ENCODE measurements around the gene DRD2. TPM values are rescaled to one million over a fixed set of nuclear protein-coding genes. Genes with fewer than 3 reads are reported as not detected.

Gene DRD2
- total and polyA plus RNA-seq, 3 donors from 2014 or later = 0.74 to 2.6 (median 2.5) TPM

DNA sequence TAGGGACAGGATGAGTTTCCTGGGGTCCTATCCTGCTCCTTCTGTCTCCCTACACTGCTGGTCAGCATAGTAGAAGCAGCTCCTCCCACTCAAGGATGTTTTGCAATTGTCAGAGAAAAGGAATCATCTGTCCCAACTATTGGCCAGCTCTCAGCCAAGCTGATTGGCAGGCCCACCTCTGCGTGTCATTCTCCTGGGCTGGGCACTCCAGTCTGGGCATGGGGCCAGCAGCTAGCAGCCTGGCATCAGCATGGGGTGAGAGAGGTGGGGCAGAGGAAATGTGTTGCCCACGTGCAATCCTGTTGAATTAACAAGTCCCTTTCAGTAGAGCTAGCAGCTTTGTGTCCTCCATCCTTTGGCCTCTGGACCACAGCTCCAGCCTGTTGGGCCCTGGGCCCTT lies 73.5 kb downstream of the DRD2 start:
- H3K4me1 ChIP-seq = no peaks in the 10 kb centered on the region
- H3K4me3 ChIP-seq = no peak overlapping the region
- H3K9me3 ChIP-seq = no peaks in the 10 kb centered on the region
- DNase-seq = peak; percentile 86
- no peak overlapping the region for H3K27ac ChIP-seq
- WGBS, 2 donors = 40% methylated on average over 2 of the region's 2 CpGs; no CpG with 5 or more reads in 1 of the 2 donors
- H3K27me3 ChIP-seq = no peaks in the 10 kb centered on the region
- intact Hi-C loops (cut with DNase I; ENCODE audit: low total_unique reads) = no loop called here
- TF ChIP-seq, protein P1, sequence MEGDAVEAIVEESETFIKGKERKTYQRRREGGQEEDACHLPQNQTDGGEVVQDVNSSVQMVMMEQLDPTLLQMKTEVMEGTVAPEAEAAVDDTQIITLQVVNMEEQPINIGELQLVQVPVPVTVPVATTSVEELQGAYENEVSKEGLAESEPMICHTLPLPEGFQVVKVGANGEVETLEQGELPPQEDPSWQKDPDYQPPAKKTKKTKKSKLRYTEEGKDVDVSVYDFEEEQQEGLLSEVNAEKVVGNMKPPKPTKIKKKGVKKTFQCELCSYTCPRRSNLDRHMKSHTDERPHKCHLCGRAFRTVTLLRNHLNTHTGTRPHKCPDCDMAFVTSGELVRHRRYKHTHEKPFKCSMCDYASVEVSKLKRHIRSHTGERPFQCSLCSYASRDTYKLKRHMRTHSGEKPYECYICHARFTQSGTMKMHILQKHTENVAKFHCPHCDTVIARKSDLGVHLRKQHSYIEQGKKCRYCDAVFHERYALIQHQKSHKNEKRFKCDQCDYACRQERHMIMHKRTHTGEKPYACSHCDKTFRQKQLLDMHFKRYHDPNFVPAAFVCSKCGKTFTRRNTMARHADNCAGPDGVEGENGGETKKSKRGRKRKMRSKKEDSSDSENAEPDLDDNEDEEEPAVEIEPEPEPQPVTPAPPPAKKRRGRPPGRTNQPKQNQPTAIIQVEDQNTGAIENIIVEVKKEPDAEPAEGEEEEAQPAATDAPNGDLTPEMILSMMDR (IDR thresholded peaks at IDR 0.05) = no peak
- TF ChIP-seq POLR2A (IDR thresholded peaks at IDR 0.05) = no peak
- no peaks in the 10 kb centered on the region for H3K36me3 ChIP-seq (ENCODE audit: low read depth, missing control alignments)

DNA sequence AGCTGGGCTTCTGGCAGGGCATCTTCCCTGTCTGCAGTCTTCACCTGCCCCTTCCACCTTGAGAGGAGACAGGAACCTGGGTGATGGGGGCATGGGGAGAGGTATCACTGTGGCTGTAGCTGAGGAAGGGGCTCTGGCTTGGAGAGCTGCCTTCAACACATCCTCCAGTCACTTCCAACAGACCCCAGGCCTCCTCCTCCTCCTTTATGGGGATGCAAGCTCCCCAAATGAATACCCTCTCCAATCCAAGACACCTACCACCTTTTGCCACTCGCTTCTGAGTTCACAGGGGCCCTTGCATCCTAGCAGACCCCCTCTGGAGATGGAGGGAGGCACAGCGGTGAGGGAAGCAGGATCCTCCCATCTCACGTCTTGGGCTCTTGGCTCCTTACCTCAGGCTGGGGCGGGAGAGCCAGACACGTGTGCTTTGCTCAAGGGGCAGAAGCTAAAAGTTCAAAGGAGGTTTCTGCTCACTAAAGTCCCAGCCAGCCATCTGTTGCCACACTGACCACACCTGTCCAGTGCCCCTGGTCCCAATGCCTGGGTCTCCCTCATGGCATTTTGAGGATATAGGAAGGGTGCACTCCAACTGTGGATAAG lies 74.5 kb downstream of the DRD2 start:
- intact Hi-C loops (cut with DNase I; ENCODE audit: low total_unique reads) = no loop called here
- no peaks in the 10 kb centered on the region for H3K27me3 ChIP-seq
- 71 to 83% methylated on average over 2 to 5 of the region's 5 CpGs for WGBS, 2 donors
- no peaks in the 10 kb centered on the region for H3K4me1 ChIP-seq
- no peak overlapping the region for H3K27ac ChIP-seq
- H3K4me3 ChIP-seq = no peak overlapping the region
- no peaks in the 10 kb centered on the region for H3K36me3 ChIP-seq (ENCODE audit: low read depth, missing control alignments)
- no peaks in the 10 kb centered on the region for H3K9me3 ChIP-seq
- no peak for DNase-seq
- TF ChIP-seq, protein P1 (IDR thresholded peaks at IDR 0.05) = no peak
- no peak for TF ChIP-seq POLR2A (IDR thresholded peaks at IDR 0.05)

DNA sequence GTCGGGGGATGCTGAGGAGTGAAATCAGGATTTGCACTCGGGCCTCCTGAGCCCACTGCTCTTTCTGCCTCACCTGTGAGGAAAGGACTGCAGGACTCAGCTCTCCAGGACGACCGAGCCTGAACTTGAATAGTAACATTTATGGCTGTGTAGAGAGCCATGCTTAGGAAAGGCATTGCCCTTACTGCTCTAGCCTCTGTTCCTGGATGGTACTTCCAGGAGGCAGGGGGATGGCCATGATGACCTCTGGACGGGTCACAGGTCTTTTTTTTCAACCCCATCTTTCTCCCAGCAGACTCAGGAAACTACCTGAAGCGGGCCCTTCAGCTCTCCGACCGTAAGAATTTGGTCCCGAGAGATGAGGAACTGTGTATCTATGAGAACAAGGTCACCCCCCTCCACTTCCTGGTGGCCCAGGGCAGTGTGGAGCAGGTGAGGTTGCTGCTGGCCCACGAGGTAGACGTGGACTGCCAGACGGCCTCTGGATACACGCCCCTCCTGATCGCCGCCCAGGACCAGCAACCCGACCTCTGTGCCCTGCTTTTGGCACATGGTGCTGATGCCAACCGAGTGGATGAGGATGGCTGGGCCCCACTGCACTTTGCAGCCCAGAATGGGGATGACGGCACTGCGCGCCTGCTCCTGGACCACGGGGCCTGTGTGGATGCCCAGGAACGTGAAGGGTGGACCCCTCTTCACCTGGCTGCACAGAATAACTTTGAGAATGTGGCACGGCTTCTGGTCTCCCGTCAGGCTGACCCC lies 76.3 kb downstream of the DRD2 start:
- H3K36me3 ChIP-seq (ENCODE audit: low read depth, missing control alignments) = no peaks in the 10 kb centered on the region
- TF ChIP-seq POLR2A (IDR thresholded peaks at IDR 0.05) = no peak
- TF ChIP-seq, protein P1 (IDR thresholded peaks at IDR 0.05) = no peak
- no peaks in the 10 kb centered on the region for H3K9me3 ChIP-seq
- 92% methylated on average over 9 to 24 of the region's 24 CpGs for WGBS, 2 donors
- no peak overlapping the region for H3K27ac ChIP-seq
- intact Hi-C loops (cut with DNase I; ENCODE audit: low total_unique reads) = no loop called here
- no peak for DNase-seq
- no peaks in the 10 kb centered on the region for H3K27me3 ChIP-seq
- H3K4me1 ChIP-seq = no peaks in the 10 kb centered on the region
- no peak overlapping the region for H3K4me3 ChIP-seq

DNA sequence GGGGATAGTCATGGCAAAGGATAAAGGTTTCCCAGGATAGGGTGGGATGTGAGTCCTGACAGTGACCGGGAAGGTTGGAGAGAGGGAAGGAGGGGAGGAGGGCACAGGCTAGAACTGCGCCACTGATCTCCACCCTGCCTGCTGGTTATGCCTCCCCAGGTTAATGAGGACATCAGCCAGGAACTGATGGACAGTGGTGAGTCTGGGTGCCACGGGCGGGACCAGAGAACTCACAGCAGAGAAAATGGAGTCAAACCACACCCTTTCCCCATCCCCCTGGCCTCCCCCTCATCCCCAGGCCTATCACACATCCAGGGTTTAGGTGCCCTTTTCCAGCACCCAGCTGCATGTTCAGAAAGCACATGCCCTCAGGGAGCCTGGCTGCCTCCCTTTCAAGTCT lies 77.4 kb downstream of the DRD2 start:
- no peak overlapping the region for H3K27ac ChIP-seq
- DNase-seq = no peak
- 88 to 92% methylated on average over 4 of the region's 4 CpGs for WGBS, 2 donors
- intact Hi-C loops (cut with DNase I; ENCODE audit: low total_unique reads) = no loop called here
- no peaks in the 10 kb centered on the region for H3K36me3 ChIP-seq (ENCODE audit: low read depth, missing control alignments)
- no peak overlapping the region for H3K4me3 ChIP-seq
- TF ChIP-seq, protein P1 (IDR thresholded peaks at IDR 0.05) = no peak
- TF ChIP-seq POLR2A (IDR thresholded peaks at IDR 0.05) = no peak
- no peaks in the 10 kb centered on the region for H3K27me3 ChIP-seq
- no peaks in the 10 kb centered on the region for H3K9me3 ChIP-seq
- no peaks in the 10 kb centered on the region for H3K4me1 ChIP-seq

Measured in testis (tissue), 3 donors.